DOHH2 (cell line): Measurements from ENCODE around the gene ZNF20.

Source experiments
- H3F3A ChIP-seq: fragments of 200-600 bp; sonication (generic), shearing (Covaris generic); 2 replicates; pipeline ENCODE4 v1.6.0; 2016; ENCODE audit warnings: antibody characterized with exemption, mild to moderate bottlenecking; ENCODE audit not compliant: control insufficient read depth, insufficient read depth
- H3K27ac ChIP-seq: fragments of 200-600 bp; sonication (generic); 2 replicates; pipeline ENCODE4 v1.5.1; 2014; ENCODE audit warnings: low read depth, mild to moderate bottlenecking, low read length, moderate library complexity
- H3K27me3 ChIP-seq: fragments of 200-600 bp; sonication (generic); 2 replicates; pipeline ENCODE4 v1.6.1; 2014; ENCODE audit warnings: mild to moderate bottlenecking, low read length, mixed read lengths; ENCODE audit not compliant: control insufficient read depth
- H3K36me3 ChIP-seq: fragments of 200-600 bp; sonication (generic); 2 replicates; pipeline ENCODE4 v1.6.1; 2014; ENCODE audit warnings: mild to moderate bottlenecking, low read length, moderate library complexity, mixed read lengths; ENCODE audit not compliant: control insufficient read depth
- H3K4me1 ChIP-seq: fragments of 200-600 bp; sonication (generic); 2 replicates; pipeline ENCODE4 v1.6.1; 2014; ENCODE audit warnings: mild to moderate bottlenecking, low read length, mixed read lengths; ENCODE audit not compliant: control insufficient read depth
- H3K4me2 ChIP-seq: fragments of 200-600 bp; sonication (generic); 2 replicates; pipeline ENCODE4 v1.6.0; 2014; ENCODE audit warnings: mild to moderate bottlenecking, low read length, moderate library complexity
- H3K4me3 ChIP-seq: fragments of 200-600 bp; sonication (generic); 2 replicates; pipeline ENCODE4 v1.5.1; 2014; ENCODE audit warnings: mild to moderate bottlenecking, low read length, mixed read lengths
- H3K79me2 ChIP-seq: fragments of 200-600 bp; sonication (generic); 2 replicates; pipeline ENCODE4 v1.6.1; 2014; ENCODE audit warnings: mild to moderate bottlenecking, low read length, mixed read lengths; ENCODE audit not compliant: control insufficient read depth
- H3K9me2 ChIP-seq: fragments of 200-600 bp; sonication (generic); replicated peaks from 2 replicates; pipeline ENCODE4 v1.6.1; 2014; ENCODE audit warnings: mild to moderate bottlenecking, low read length, mixed read lengths; ENCODE audit not compliant: control insufficient read depth
- H3K9me3 ChIP-seq: fragments of 200-600 bp; sonication (generic); 2 replicates; pipeline ENCODE4 v1.6.1; 2014; ENCODE audit warnings: antibody characterized with exemption, low read length, mixed read lengths; ENCODE audit not compliant: control insufficient read depth, insufficient read depth
- H4K20me1 ChIP-seq: fragments of 200-600 bp; sonication (generic); 2 replicates; pipeline ENCODE4 v1.6.0; 2014; ENCODE audit warnings: low read depth, mild to moderate bottlenecking, antibody characterized with exemption, low read length, moderate library complexity; ENCODE audit not compliant: control insufficient read depth, insufficient read depth
- CTCF ChIP-seq: fragments of 200-600 bp; sonication (generic); IDR thresholded peaks from one replicate; pipeline ENCODE4 v1.5.1; 2014; ENCODE audit warnings: antibody characterized with exemption, mild to moderate bottlenecking, low read depth, low read length; ENCODE audit not compliant: poor library complexity, severe bottlenecking
- EZH2phosphoT487 ChIP-seq: fragments of 200-600 bp; sonication (generic); IDR thresholded peaks from 2 replicates; pipeline ENCODE4 v1.6.1; 2017; ENCODE audit warnings: borderline replicate concordance, mild to moderate bottlenecking, antibody characterized with exemption, low read length, moderate library complexity, mixed read lengths

The ZNF20 gene

GRCh38 chr19:12098040-12098439 is 42.1 kb downstream of the ZNF20 start:
- Histone ChIP-seq H3K79me2 (no peaks in the 10 kb centered on the region), H3F3A (no peaks in the 10 kb centered on the region), H3K36me3 (no peaks in the 10 kb centered on the region), H3K9me3 (no peaks in the 10 kb centered on the region), H3K4me3 (no peak overlapping the region), H3K27me3 (no peaks in the 10 kb centered on the region), H4K20me1 (no peaks in the 10 kb centered on the region), H3K4me2 (no peak overlapping the region), H3K9me2 (no peaks in the 10 kb centered on the region), H3K4me1 (no peaks in the 10 kb centered on the region), H3K27ac (no peak overlapping the region)
- TF ChIP-seq CTCF (no peak), EZH2phosphoT487 (no peak)

GRCh38 chr19:12095111-12095790 is 44.9 kb downstream of the ZNF20 start:
- H3K27me3 ChIP-seq, result no peaks in the 10 kb centered on the region
- no peak overlapping the region for H3K27ac ChIP-seq
- no peaks in the 10 kb centered on the region for H3K36me3 ChIP-seq
- H4K20me1 ChIP-seq, result no peaks in the 10 kb centered on the region
- H3F3A ChIP-seq, result no peaks in the 10 kb centered on the region
- no peak overlapping the region for H3K4me2 ChIP-seq
- H3K79me2 ChIP-seq, result no peaks in the 10 kb centered on the region
- H3K4me3 ChIP-seq, result no peak overlapping the region
- TF ChIP-seq EZH2phosphoT487 (no peak), CTCF (no peak)
- H3K9me2 ChIP-seq, result no peaks in the 10 kb centered on the region
- no peaks in the 10 kb centered on the region for H3K9me3 ChIP-seq
- no peaks in the 10 kb centered on the region for H3K4me1 ChIP-seq

- H3K9me2 ChIP-seq, result no peaks in the 10 kb centered on the region
- H3K4me1 ChIP-seq, result no peaks in the 10 kb centered on the region
- no peaks in the 10 kb centered on the region for H3K27me3 ChIP-seq
- H3K79me2 ChIP-seq, result no peaks in the 10 kb centered on the region
- H3K27ac ChIP-seq, result no peak overlapping the region
- H3K9me3 ChIP-seq, result no peaks in the 10 kb centered on the region
- H3F3A ChIP-seq, result no peaks in the 10 kb centered on the region
- TF ChIP-seq CTCF, result no peak
- TF ChIP-seq EZH2phosphoT487, result no peak
- no peak overlapping the region for H3K4me2 ChIP-seq
- no peak overlapping the region for H3K4me3 ChIP-seq
- no peaks in the 10 kb centered on the region for H3K36me3 ChIP-seq
- H4K20me1 ChIP-seq, result no peaks in the 10 kb centered on the region
Observed at GRCh38 chr19:12093777-12094176, 46.4 kb downstream of the ZNF20 start.
